HG02840 (cell line): ENCODE results near the gene TBR1.

Experiments
- ATAC-seq: cut with Tn5 transposase; IDR thresholded peaks from one replicate; pipeline ENCODE4 v1.9.1; 2021; ENCODE audit warnings: mild to moderate bottlenecking, moderate library complexity, moderate number of reproducible peaks; ENCODE audit not compliant: unreplicated experiment, low FRiP score

The TBR1 gene

GRCh38 chr2:161415987-161416707, at the start of gene TBR1:
Gene TBR1 (plus strand): TSS chr2:161416297. CDS start chr2:161416411, 114 bp downstream.
- no peak for ATAC-seq

GRCh38 chr2:161367675-161368074, 48.4 kb upstream of the TBR1 start:
- no peak for ATAC-seq

- no peak for ATAC-seq
These were observed 46.8 kb upstream of the TBR1 start for GRCh38 chr2:161369311-161369710.

GRCh38 chr2:161370981-161371380, 45.1 kb upstream of the TBR1 start:
- ATAC-seq = no peak

- no peak for ATAC-seq
These were observed 44.2 kb upstream of the TBR1 start for GRCh38 chr2:161371869-161372268.

GRCh38 chr2:161373942-161374341, 42.2 kb upstream of the TBR1 start:
- ATAC-seq = no peak

- ATAC-seq = no peak
These were observed 41.7 kb upstream of the TBR1 start for GRCh38 chr2:161374446-161374845.

- no peak for ATAC-seq
These were observed 36.4 kb upstream of the TBR1 start for GRCh38 chr2:161379740-161380139.

GRCh38 chr2:161381546-161381945, 34.6 kb upstream of the TBR1 start:
- no peak for ATAC-seq

GRCh38 chr2:161382747-161383146, 33.4 kb upstream of the TBR1 start:
- no peak for ATAC-seq

GRCh38 chr2:161384864-161385263, 31.2 kb upstream of the TBR1 start:
- peak; percentile 74 for ATAC-seq

- peak; percentile 54 for ATAC-seq
These were observed 29.8 kb upstream of the TBR1 start for GRCh38 chr2:161386228-161386824.

- ATAC-seq = no peak
These were observed 27.8 kb upstream of the TBR1 start for GRCh38 chr2:161388146-161388779.

- no peak for ATAC-seq
These were observed 24.2 kb upstream of the TBR1 start for GRCh38 chr2:161391737-161392506.

- ATAC-seq = no peak
These were observed 16.0 kb upstream of the TBR1 start for GRCh38 chr2:161400076-161400475.

GRCh38 chr2:161402297-161402696, 13.8 kb upstream of the TBR1 start:
- no peak for ATAC-seq

GRCh38 chr2:161406316-161406715, 9.8 kb upstream of the TBR1 start:
- no peak for ATAC-seq

GRCh38 chr2:161407597-161407996, 8.5 kb upstream of the TBR1 start:
- ATAC-seq = no peak

GRCh38 chr2:161409308-161409907, 6.7 kb upstream of the TBR1 start:
- no peak for ATAC-seq

GRCh38 chr2:161412346-161412745, 3.8 kb upstream of the TBR1 start:
- no peak for ATAC-seq
